IMR-90 (cell line): ENCODE results near the gene SRPK2.

Experiments
- BHLHE40 ChIP-seq: fragments of 150-350 bp; IDR thresholded peaks from 2 replicates; pipeline ENCODE4 v1.6.1; 2016; ENCODE audit warnings: mild to moderate bottlenecking, low read depth, low read length
- ELK1 ChIP-seq: fragments of 150-350 bp; IDR thresholded peaks from 2 replicates; pipeline ENCODE4 v1.6.1; 2016; ENCODE audit warnings: low read depth, mild to moderate bottlenecking, low read length, moderate library complexity, borderline replicate concordance
- POLR2A ChIP-seq: IDR thresholded peaks from 2 replicates; pipeline ENCODE4 v1.6.1; 2012; ENCODE audit warnings: mild to moderate bottlenecking, low read depth, low read length
- RAD21 ChIP-seq: IDR thresholded peaks from 2 replicates; pipeline ENCODE4 v1.6.1; 2012; ENCODE audit warnings: low read length, improper control_type of control experiment
- TF ChIP-seq, protein P1 (sequence below): conservative IDR thresholded peaks from 2 replicates; pipeline ENCODE4 v1.5.1; 2012; ENCODE audit warnings: mild to moderate bottlenecking, low read depth, low read length, improper control_type of control experiment

DNA sequence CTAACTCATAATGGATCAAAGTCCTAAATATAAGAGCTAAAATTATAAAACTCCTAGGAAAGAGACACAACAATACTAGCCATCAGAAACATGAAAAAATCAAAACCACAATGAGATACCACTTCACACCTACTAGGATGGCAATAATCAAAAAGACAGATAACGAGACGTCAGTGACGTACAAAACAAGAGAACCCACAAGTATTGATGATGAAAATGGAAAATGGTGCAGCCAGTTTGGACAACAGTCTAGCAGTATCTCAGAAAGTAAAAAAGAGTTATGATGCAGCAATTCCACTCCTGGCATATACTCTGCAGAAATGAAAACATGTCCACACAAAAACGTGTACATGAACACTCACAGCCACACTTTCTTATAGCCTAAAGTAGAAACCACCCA lies 173.5 kb downstream of the SRPK2 start:
- no peak for TF ChIP-seq POLR2A
- TF ChIP-seq RAD21, result no peak
- TF ChIP-seq, protein P1, sequence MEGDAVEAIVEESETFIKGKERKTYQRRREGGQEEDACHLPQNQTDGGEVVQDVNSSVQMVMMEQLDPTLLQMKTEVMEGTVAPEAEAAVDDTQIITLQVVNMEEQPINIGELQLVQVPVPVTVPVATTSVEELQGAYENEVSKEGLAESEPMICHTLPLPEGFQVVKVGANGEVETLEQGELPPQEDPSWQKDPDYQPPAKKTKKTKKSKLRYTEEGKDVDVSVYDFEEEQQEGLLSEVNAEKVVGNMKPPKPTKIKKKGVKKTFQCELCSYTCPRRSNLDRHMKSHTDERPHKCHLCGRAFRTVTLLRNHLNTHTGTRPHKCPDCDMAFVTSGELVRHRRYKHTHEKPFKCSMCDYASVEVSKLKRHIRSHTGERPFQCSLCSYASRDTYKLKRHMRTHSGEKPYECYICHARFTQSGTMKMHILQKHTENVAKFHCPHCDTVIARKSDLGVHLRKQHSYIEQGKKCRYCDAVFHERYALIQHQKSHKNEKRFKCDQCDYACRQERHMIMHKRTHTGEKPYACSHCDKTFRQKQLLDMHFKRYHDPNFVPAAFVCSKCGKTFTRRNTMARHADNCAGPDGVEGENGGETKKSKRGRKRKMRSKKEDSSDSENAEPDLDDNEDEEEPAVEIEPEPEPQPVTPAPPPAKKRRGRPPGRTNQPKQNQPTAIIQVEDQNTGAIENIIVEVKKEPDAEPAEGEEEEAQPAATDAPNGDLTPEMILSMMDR, result no peak
- TF ChIP-seq ELK1, result no peak
- TF ChIP-seq BHLHE40, result no peak
